HL-60/S4 treated with retinoic acid at 250 ng/mL for 4 days and 3 days (cell line): ENCODE results near the gene SORCS1.
"Not testable (repeated sequence)": the region's sequence is repeated elsewhere in the genome, so short reads cannot be mapped to it uniquely, and the experiment has no call there.

Experiments used
- in situ Hi-C: fragments of 300-500 bp; cut with MboI; formaldehyde crosslinking; loops from 2 replicates; pipeline ENCODE4 v1.7.0; 2022; ENCODE audit warnings: low sequenced_read_pairs

The SORCS1 gene

GRCh38 chr10:106952033-106952432 lies 212.5 kb downstream of the SORCS1 start:
- in situ Hi-C loops: no loop called here

GRCh38 chr10:106949680-106950478 lies 214.6 kb downstream of the SORCS1 start:
- in situ Hi-C loops: no loop called here

- in situ Hi-C loops: no loop called here
Observed at GRCh38 chr10:106947643-106948042, 216.9 kb downstream of the SORCS1 start.

- in situ Hi-C loops: no loop called here
Observed at GRCh38 chr10:106942035-106942662, 222.4 kb downstream of the SORCS1 start.

GRCh38 chr10:106941297-106942034 lies 223.0 kb downstream of the SORCS1 start:
- in situ Hi-C loops: no loop called here

- in situ Hi-C loops: no loop called here
Observed at GRCh38 chr10:106938513-106938912, 226.0 kb downstream of the SORCS1 start.

- in situ Hi-C loops: no loop called here
Observed at GRCh38 chr10:106935978-106936451, 228.5 kb downstream of the SORCS1 start.

- in situ Hi-C loops: no loop called here
Observed at GRCh38 chr10:106931853-106932249, 232.7 kb downstream of the SORCS1 start.

GRCh38 chr10:106931159-106931852 lies 233.2 kb downstream of the SORCS1 start:
- in situ Hi-C loops: no loop called here

- in situ Hi-C loops: no loop called here
Observed at GRCh38 chr10:106930751-106931150, 233.8 kb downstream of the SORCS1 start.

GRCh38 chr10:106929291-106929895 lies 235.1 kb downstream of the SORCS1 start:
- in situ Hi-C loops: no loop called here

- in situ Hi-C loops: not testable (repeated sequence)
Observed at GRCh38 chr10:106928151-106928550, 236.4 kb downstream of the SORCS1 start.

- in situ Hi-C loops: no loop called here
Observed at GRCh38 chr10:106925191-106925590, 239.3 kb downstream of the SORCS1 start.

- in situ Hi-C loops: no loop called here
Observed at GRCh38 chr10:106920538-106920937, 244.0 kb downstream of the SORCS1 start.

- in situ Hi-C loops: no loop called here
Observed at GRCh38 chr10:106919871-106920282, 244.6 kb downstream of the SORCS1 start.

- in situ Hi-C loops: no loop called here
Observed at GRCh38 chr10:106917452-106918055, 247.0 kb downstream of the SORCS1 start.

GRCh38 chr10:106914016-106914415 lies 250.5 kb downstream of the SORCS1 start:
- in situ Hi-C loops: no loop called here

- in situ Hi-C loops: no loop called here
Observed at GRCh38 chr10:106913348-106913747, 251.2 kb downstream of the SORCS1 start.

GRCh38 chr10:106911096-106911495 lies 253.4 kb downstream of the SORCS1 start:
- in situ Hi-C loops: no loop called here

- in situ Hi-C loops: no loop called here
Observed at GRCh38 chr10:106910666-106911065, 253.8 kb downstream of the SORCS1 start.
